Kidney glomerular epithelial cell (primary cell): Measurements from ENCODE around the gene AGK.
"Not testable (repeated sequence)": the region's sequence is repeated elsewhere in the genome, so short reads cannot be mapped to it uniquely, and the experiment has no call there.

Source experiments
- DNase-seq: peaks from one replicate; lab custom pipeline; 2025; lab: John Stamatoyannopoulos, UW

Gene AGK

DNA sequence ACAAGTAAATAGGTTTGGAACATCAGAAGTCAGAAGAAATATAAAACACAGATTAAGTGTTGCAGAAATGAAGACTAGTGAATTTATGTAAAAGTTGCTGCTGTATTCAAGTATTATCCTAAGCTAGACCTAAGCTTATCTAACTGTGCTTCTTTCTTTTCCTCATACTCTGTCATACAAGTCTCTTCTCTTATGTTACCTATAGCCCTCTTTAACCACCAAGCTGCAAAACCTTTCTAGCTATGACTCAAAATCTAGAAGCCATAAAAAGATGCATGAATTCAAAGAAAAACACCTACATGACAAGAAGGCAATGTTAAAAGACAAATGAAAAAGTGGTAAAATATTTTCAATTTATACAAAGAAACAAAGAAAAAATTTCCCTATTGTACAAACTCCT is 127.8 kb downstream of the AGK start:
- DNase-seq, result no peak

GRCh38 chr7:141685285-141686023 is 134.2 kb downstream of the AGK start:
- no peak for DNase-seq

DNA sequence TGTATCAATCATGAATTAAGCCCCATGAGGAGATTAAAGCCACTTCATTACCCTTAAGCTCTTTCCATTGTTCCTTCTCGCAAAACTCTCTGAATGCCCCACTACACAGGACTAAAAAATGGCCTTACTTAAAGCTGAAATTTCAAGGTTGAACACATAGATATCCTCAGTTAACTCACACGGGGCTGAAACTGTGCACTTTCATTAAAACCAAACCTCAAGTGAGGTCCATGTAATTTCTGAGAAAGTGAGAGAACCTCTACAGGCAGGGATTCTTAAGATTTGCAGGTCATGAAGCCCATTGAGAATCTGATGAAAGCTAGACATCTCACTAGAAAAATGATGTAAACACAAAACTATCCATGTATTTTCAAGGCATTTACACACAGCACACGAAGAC is 134.9 kb downstream of the AGK start:
- no peak for DNase-seq

- no peak for DNase-seq
Measured at GRCh38 chr7:141686670-141687069, 135.5 kb downstream of the AGK start.

- DNase-seq, result no peak
Measured at GRCh38 chr7:141688043-141688442, 136.8 kb downstream of the AGK start.

DNA sequence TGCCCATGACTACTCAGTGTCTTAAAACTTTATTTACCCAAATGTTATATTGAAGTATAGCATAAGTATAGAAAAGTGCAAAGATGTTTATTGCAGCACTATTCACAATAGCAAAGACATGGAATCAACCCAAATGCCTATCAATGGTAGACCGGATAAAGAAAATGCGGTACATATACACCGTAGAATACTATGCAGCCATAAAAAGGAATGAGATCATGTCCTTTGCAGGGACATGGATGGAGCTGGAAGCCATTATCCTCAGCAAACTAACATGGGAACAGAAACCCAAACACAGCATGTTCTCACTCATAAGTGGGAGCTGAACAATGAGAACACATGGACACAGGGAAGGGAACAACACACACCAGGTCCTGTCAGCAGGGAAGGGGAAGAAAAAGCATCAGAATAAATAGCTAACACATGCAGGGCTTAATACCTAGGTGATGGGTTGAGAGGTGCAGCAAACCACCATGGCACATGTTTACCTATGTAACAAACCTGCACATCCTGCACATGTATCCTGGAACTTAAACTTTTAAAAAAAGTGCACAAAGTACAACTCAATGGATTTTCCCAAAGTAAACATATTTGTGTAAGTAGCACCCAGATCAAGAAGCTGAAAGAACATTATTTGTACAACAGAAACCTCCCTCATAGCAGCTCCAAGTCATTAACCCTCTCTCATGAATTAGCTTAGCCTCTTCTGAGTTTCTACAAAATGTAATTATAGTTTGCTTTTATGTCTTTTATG is 138.0 kb downstream of the AGK start:
- not testable (repeated sequence) for DNase-seq

DNA sequence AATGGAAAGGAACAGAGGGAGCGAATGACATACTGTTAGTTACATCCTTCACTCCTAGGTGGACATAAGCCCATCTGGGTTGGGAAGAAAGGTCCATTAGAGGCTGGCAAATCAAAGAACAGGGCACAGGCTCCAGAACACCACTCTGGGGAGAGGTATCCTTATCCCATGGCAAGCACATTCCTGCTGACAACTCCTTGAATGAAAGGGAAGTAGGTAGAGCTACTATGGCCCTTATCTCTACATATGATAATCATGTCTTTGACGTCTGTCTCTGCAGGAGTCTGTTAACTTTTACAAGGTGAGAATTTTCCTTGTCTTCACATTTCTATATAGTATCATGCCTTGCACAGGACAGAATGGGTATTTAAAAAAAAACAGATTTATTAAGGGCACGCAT is 140.3 kb downstream of the AGK start:
- DNase-seq, result no peak

DNA sequence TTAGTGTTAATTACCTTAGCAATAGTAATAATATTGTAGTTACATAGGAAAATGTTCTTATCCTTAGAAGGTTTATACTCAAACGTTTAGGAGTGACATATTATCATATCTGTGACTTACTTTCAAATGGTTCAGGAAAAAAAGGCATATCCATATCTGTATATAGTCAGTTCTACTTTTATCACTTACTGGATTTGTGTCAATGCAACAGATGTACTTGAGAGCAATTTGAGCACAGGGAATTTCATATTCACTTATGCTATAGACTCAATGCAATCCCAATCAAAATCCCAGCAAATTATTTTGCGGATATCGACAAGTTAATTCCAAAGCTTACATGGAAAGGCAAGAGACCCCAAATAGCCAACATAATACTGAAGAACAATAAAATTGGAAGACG is 140.8 kb downstream of the AGK start:
- DNase-seq, result no peak

GRCh38 chr7:141693082-141693481 is 141.9 kb downstream of the AGK start:
- DNase-seq, result no peak

DNA sequence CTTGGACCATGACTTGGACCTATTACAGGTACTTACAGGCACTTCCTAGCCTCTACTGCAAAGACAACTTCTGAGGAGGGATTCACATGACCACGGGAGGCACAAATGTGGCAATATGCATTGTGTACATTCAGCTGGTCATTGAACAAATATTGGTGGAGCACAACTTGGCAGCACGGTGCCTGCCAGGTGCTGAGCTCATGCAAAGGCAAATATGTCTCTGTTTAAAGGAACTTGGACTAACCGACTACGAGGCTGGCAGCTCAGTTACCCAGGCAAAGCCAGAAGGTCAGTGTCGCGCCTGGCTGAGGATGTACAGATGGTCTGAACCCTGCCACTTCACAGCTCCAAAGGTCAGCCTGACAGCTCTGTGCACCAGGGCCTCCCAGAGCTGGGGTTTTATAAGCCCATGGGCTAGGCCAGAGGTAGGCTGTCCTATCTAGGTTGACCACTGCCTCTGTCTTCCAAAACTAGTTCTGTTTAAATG is 144.6 kb downstream of the AGK start:
- DNase-seq, result no peak

DNA sequence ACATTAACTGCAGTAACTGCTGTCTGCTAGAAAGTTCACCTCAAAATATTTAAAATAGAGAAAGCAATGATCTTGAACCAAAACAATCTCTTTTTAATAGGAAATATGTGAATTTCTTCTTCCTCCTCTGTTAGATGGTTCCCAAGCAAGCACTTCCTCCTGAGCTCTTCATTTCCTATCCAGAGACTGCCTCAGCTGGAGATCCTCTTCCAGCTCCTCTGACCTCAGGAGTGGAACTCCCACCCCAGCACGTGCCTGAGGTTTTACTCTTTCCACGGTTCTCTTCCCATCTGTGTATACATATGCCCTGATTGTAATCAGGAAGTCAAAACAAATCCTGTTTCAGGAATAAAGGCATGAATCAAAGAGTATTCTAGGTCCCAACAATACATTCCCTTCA is 145.1 kb downstream of the AGK start:
- no peak for DNase-seq

DNA sequence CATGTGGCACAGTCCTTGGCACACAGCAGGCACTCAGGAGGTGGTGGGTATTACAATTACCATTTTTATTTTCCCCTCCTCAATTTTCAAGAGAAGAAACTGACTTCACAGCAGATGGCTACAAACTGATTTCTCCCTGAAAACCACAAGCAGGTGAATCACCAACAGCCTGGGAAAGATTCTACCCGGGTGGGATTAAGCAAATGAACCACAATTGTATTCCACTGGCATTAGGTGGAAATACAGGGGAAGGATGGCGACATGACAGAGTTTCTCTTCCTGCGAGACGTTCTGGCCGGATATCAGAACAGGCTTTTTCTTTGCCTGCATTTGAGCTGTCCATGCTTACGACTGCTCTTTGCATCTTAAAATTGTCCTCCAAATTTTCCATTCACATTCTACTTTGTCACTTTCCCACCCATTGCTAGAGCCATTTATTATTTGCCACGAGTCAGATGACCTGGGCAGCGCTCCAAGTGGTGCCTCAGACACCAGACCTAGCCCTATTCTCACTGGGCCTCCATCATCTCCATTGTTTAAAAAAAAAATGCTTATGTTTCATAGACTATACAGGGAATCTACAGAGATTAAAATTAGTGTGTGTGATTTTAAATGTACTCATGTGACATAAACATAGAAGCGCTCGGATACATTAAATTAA is 146.1 kb downstream of the AGK start:
- DNase-seq, result peak; percentile 29

DNA sequence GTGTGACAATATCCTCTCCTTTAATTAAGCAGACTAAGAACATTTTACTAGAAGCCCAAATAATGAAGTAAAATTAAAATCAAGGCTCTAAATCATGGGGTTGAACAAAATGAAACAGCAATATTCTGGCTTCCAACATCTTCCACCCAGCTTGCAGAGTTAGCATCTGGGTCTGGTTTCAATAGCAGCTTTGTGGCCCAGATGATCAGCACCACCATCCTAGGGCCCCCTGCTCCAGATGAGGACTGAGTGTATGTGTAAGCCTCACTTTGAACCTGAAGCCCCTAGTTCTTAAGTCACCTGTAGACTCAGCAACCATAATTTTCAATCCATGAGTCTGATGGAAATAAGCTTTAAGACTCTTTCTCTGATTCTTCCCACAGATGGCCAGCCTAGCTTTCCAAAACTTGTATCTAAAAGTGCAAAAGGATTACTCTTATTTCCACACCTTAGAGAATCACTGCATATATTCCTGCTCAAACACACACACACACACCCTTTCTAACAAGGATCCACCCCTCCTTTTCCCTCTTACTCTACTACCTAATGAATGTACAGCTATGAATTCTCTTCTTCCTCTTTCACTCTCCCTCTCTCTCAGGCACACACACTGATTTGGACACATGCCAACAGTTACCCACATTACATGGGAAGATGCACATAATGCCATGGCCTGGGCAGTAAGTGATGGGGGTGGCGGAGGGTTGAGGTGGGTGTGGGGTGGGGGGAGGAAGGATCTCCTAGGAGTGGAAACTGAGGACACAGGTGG is 147.2 kb downstream of the AGK start:
- DNase-seq, result no peak

GRCh38 chr7:141699860-141700259 is 148.7 kb downstream of the AGK start:
- no peak for DNase-seq

DNA sequence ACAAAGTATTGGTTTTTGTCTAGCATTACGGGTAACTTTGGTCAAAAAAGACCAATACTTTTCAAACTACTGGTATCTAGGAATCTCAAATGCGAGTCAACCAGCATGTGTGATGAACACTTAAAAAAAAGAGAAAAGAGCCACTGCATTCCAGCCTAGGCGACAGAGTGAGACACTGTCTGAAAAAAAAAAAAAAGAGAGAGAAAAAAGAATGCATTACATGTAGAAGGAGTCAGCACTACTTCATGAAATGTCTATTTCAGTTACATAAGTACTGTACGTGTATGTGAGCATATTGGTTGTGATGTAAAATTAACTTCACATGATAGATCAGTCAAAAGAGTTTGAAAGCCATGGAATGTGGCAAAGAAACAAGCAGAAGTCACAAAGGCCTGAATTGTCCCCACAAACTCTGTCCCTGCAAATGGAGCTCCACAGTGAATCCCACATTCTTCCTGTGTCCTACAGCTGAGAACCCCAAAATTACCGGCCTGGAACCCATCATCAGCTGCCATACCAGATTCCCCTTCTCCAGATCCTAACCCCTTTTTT is 149.2 kb downstream of the AGK start:
- peak; percentile 9 for DNase-seq

GRCh38 chr7:141700848-141701371 is 149.7 kb downstream of the AGK start:
- no peak for DNase-seq

- DNase-seq, result peak; percentile 2
Measured at GRCh38 chr7:141701489-141702046, 150.4 kb downstream of the AGK start.

DNA sequence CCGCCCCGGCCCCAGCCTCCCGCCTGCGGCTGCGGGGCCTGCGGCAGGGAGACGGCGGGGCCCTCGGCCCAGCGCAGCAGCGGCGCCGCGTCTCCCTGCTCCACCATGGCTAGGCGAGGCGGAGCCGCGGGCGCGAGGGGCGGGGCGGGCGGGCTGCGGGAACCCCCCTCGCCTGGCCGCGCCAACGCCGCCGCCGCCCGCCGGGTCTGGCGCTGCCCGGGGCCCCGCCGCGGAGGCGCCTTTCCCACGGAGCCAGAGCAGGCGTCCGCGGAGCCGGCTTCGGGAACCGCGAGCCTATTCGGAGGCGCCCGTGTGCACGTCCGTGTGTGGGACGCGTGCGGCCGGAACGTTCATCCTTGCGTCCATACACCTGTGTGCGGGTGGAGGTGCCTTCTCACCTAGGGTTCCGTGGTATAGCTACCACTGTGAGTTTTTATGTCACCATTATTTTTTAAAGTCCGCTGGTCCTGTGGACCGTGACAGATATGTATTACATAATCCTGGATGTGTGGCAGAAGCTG is 150.9 kb downstream of the AGK start, which contains the start of gene DENND11:
DENND11 (minus strand) TSS at position 120 of the 521 bp plus-strand sequence; CDS start at position 107, 13 bp downstream.
- no peak for DNase-seq

DNA sequence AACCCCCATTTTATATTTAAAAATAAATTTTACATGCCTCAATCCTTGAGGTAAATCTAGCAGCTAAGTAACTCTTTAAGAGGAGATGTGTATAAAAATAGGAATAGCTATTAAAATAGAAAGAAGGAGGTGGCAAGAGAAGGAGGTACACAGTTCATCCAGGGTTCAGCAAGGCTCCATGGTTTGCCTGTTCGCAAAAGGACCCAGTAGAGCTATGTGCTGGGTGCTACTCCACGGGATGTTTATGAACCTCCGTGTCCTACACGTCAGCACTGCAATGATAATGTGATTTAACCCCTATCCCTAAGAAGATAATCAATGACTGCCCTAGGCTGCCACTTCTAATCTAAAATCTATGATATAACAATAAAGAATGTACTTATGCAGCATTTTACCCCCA is 151.7 kb downstream of the AGK start:
- DNase-seq, result no peak

DNA sequence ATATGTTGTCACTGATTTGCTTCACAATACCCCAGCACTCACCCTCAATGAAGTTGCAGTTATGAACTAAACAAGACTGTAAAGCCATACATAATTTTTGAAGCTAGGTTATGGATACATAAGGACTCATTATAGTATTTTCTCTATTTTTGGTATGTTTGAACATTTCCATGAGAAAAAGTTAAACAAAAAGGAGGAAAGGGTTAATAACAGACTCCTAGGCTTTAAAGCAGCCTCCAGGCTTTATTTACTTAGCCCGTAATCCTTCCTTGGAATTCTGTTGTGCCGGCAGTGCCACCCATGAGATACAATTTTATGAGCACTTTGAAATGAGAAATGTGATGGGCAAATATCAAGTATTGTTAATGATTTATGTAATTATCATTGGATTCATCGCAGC is 152.9 kb downstream of the AGK start:
- DNase-seq, result no peak

DNA sequence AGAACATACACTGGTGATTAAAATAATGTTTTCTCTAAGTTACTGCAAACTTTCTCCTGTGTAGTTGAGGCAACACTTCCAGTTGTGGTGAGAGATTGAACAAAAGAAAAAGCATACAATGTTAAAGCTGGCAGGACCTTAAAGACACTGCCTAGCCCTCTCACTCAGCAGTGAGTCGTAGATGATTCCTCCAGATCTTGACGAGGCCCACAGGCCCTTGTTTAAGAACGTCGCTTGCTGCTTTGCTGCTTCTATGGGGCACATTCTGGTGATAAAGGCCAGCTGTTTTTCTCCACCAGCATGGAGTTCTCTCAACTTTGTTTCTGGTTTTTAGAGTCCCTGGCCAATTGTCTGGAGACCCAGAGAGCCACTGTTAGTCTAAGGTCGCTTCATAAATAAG is 153.5 kb downstream of the AGK start:
- DNase-seq, result no peak
